PC-3 (cell line): ENCODE results near the gene TUBA4A. TPM values are rescaled to one million over a fixed set of nuclear protein-coding genes. Genes with fewer than 3 reads are reported as not detected.

Source experiments
- ATAC-seq: fragments of 200-7000 bp; cut with Tn5 transposase; 2 replicates; pipeline ENCODE4 v1.9.1; 2020; ENCODE audit warnings: mild to moderate bottlenecking, moderate library complexity
- BruUV-seq: library from RNA; stranded (reverse); fragments of 400-500 nt; replicated peaks from 2 replicates; lab custom pipeline; 2021; lab: Mats Ljungman, UMichigan
- CTCF ChIA-PET: fragments of 300-600 bp; sonication (Branson Sonifier 250); formaldehyde crosslinking; loops from one replicate; lab custom pipeline; 2022; ENCODE audit warnings: antibody characterized with exemption; lab: Charles Lee
- POLR2A ChIA-PET: fragments of 300-600 bp; sonication (Branson Sonifier 250); formaldehyde crosslinking; loops from one replicate; lab custom pipeline; 2022; ENCODE audit warnings: antibody characterized with exemption; ENCODE audit not compliant: unreplicated experiment; lab: Charles Lee
- DNase-seq: peaks from one replicate; pipeline ENCODE4 v3.0.0-alpha.2; 2015
- H2AFZ ChIP-seq: fragments of 300-600 bp; sonication (generic); 2 replicates; pipeline ENCODE4 v1.6.0; 2016; ENCODE audit warnings: antibody characterized with exemption, low read length
- H3F3A ChIP-seq: fragments of 300-600 bp; sonication (generic); one replicate; pipeline ENCODE4 v1.6.0; 2017; ENCODE audit warnings: antibody characterized with exemption, low read length, control low read depth, mild to moderate bottlenecking; ENCODE audit not compliant: unreplicated experiment
- H3K27ac ChIP-seq: fragments of 300-600 bp; sonication (generic); 2 replicates; pipeline ENCODE4 v1.5.1; 2016; ENCODE audit warnings: mild to moderate bottlenecking, low read length
- H3K27me3 ChIP-seq: fragments of 300-600 bp; sonication (generic); 2 replicates; pipeline ENCODE4 v1.6.1; 2016; ENCODE audit warnings: low read length, mixed read lengths
- H3K36me3 ChIP-seq: fragments of 300-600 bp; sonication (generic); 2 replicates; pipeline ENCODE4 v1.6.1; 2016; ENCODE audit warnings: low read depth, mixed run types, low read length, mixed read lengths
- H3K4me1 ChIP-seq: fragments of 300-600 bp; sonication (generic); 2 replicates; pipeline ENCODE4 v1.5.1; 2016; ENCODE audit warnings: low read length; ENCODE audit not compliant: insufficient read depth
- H3K4me2 ChIP-seq: fragments of 300-600 bp; sonication (generic); 2 replicates; pipeline ENCODE4 v1.6.0; 2016; ENCODE audit warnings: low read length
- H3K4me3 ChIP-seq: fragments of 300-600 bp; sonication (generic); 2 replicates; pipeline ENCODE4 v1.5.1; 2016; ENCODE audit warnings: mild to moderate bottlenecking, low read length, mixed read lengths
- H3K79me2 ChIP-seq: fragments of 300-600 bp; sonication (generic); 2 replicates; pipeline ENCODE4 v1.6.1; 2017; ENCODE audit warnings: low read length, mixed read lengths
- H3K9ac ChIP-seq: fragments of 300-600 bp; sonication (generic); 2 replicates; pipeline ENCODE4 v1.6.0; 2016; ENCODE audit warnings: mild to moderate bottlenecking, low read length
- H3K9me2 ChIP-seq: fragments of 300-600 bp; sonication (generic); replicated peaks from 2 replicates; pipeline ENCODE4 v1.6.1; 2016; ENCODE audit warnings: mixed run types, low read length, mixed read lengths
- H3K9me3 ChIP-seq: fragments of 300-600 bp; sonication (generic); 2 replicates; pipeline ENCODE4 v1.6.1; 2016; ENCODE audit warnings: low read length, mixed read lengths
- H4K20me1 ChIP-seq: fragments of 300-600 bp; sonication (generic); 2 replicates; pipeline ENCODE4 v1.6.1; 2016; ENCODE audit warnings: low read length, mixed read lengths
- EZH2 ChIP-seq: fragments of 300-600 bp; sonication (generic); IDR thresholded peaks from one replicate; pipeline ENCODE4 v1.6.1; 2017; ENCODE audit warnings: antibody characterized with exemption, mild to moderate bottlenecking, low read length; ENCODE audit not compliant: unreplicated experiment
- EZH2phosphoT487 ChIP-seq: fragments of 300-600 bp; sonication (generic); IDR thresholded peaks from 2 replicates; pipeline ENCODE4 v1.6.1; 2018; ENCODE audit warnings: mild to moderate bottlenecking, antibody characterized with exemption, low read length, borderline replicate concordance
- intact Hi-C: fragments of 100-400 bp; cut with micrococcal nuclease; formaldehyde crosslinking; loops from 2 replicates; pipeline ENCODE4 v1.9.0; 2023
- total RNA-seq: library from RNA; depleted of rRNA; stranded (reverse); fragments of >200 nt; gene quantifications from 2 replicates; pipeline ENCODE4 v1.2.3, GENCODE V29; 2014
- TF ChIP-seq, protein P1 (sequence below): fragments of 300-600 bp; sonication (generic); conservative IDR thresholded peaks from 2 replicates; pipeline ENCODE4 v1.5.1; 2017; ENCODE audit warnings: antibody characterized with exemption, low read depth, mild to moderate bottlenecking, low read length

Gene TUBA4A
- total RNA-seq, 1 experiment from 2014 or later, result 75.4 TPM

GRCh38 chr2:219225350-219225749 lies 28.4 kb downstream of the TUBA4A start:
- no TSS peak for BruUV-seq
- no peaks in the 10 kb centered on the region for H3F3A ChIP-seq
- no peak for ATAC-seq
- no peak overlapping the region for H3K9ac ChIP-seq
- no peak overlapping the region for H3K27ac ChIP-seq
- no peak overlapping the region for H3K4me3 ChIP-seq
- H3K9me2 ChIP-seq, result no peaks in the 10 kb centered on the region
- POLR2A ChIA-PET, result no interaction called here
- no peaks in the 10 kb centered on the region for H4K20me1 ChIP-seq
- H2AFZ ChIP-seq, result no peak overlapping the region
- H3K4me2 ChIP-seq, result no peak overlapping the region
- no peaks in the 10 kb centered on the region for H3K27me3 ChIP-seq
- H3K4me1 ChIP-seq, result peaks cover 12% of the 10 kb centered on the region
- TF ChIP-seq, protein P1, sequence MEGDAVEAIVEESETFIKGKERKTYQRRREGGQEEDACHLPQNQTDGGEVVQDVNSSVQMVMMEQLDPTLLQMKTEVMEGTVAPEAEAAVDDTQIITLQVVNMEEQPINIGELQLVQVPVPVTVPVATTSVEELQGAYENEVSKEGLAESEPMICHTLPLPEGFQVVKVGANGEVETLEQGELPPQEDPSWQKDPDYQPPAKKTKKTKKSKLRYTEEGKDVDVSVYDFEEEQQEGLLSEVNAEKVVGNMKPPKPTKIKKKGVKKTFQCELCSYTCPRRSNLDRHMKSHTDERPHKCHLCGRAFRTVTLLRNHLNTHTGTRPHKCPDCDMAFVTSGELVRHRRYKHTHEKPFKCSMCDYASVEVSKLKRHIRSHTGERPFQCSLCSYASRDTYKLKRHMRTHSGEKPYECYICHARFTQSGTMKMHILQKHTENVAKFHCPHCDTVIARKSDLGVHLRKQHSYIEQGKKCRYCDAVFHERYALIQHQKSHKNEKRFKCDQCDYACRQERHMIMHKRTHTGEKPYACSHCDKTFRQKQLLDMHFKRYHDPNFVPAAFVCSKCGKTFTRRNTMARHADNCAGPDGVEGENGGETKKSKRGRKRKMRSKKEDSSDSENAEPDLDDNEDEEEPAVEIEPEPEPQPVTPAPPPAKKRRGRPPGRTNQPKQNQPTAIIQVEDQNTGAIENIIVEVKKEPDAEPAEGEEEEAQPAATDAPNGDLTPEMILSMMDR, result no peak
- TF ChIP-seq EZH2 (no peak), EZH2phosphoT487 (no peak)
- CTCF ChIA-PET, result no interaction called here
- no peak for DNase-seq
- H3K36me3 ChIP-seq, result peaks cover 14% of the 10 kb centered on the region
- peaks cover 26% of the 10 kb centered on the region for H3K79me2 ChIP-seq
- intact Hi-C loops, result no loop called here
- no peaks in the 10 kb centered on the region for H3K9me3 ChIP-seq

- Histone ChIP-seq H3K27me3 (no peaks in the 10 kb centered on the region), H3K4me1 (peaks cover 16% of the 10 kb centered on the region), H3F3A (no peaks in the 10 kb centered on the region), H3K9me2 (no peaks in the 10 kb centered on the region), H3K9ac (no peak overlapping the region), H3K4me2 (no peak overlapping the region), H3K4me3 (no peak overlapping the region), H3K79me2 (peaks cover 20% of the 10 kb centered on the region), H3K27ac (no peak overlapping the region), H3K9me3 (no peaks in the 10 kb centered on the region), H3K36me3 (peaks cover 15% of the 10 kb centered on the region), H4K20me1 (no peaks in the 10 kb centered on the region), H2AFZ (no peak overlapping the region)
- no TSS peak for BruUV-seq
- TF ChIP-seq EZH2 (no peak), EZH2phosphoT487 (no peak)
- TF ChIP-seq, protein P1, result no peak
- no peak for DNase-seq
- ATAC-seq, result no peak
- POLR2A ChIA-PET, result no interaction called here
- CTCF ChIA-PET, result no interaction called here
- intact Hi-C loops, result no loop called here
Observed at GRCh38 chr2:219223831-219224610, 29.7 kb downstream of the TUBA4A start.

- Histone ChIP-seq H3K4me2 (no peak overlapping the region), H3K27me3 (no peaks in the 10 kb centered on the region), H3K4me3 (no peak overlapping the region), H3F3A (peaks cover 3% of the 10 kb centered on the region), H3K36me3 (peaks cover 15% of the 10 kb centered on the region), H3K27ac (no peak overlapping the region), H4K20me1 (no peaks in the 10 kb centered on the region), H2AFZ (no peak overlapping the region), H3K79me2 (peaks cover 4% of the 10 kb centered on the region), H3K4me1 (peaks cover 19% of the 10 kb centered on the region), H3K9me3 (no peaks in the 10 kb centered on the region), H3K9me2 (no peaks in the 10 kb centered on the region), H3K9ac (no peak overlapping the region)
- ATAC-seq, result no peak
- no peak for DNase-seq
- POLR2A ChIA-PET, result interaction anchor here (0.5 kb wide), 1 partner anchor 66 kb away, joined by 6 read pairs; no protein-coding TSS in a partner anchor
- no TSS peak for BruUV-seq
- TF ChIP-seq EZH2phosphoT487 (no peak), EZH2 (no peak)
- TF ChIP-seq, protein P1, result no peak
- intact Hi-C loops, result no loop called here
- CTCF ChIA-PET, result no interaction called here
Observed at GRCh38 chr2:219221957-219222518, 31.7 kb downstream of the TUBA4A start.
